HCEC 1CT (cell line): ENCODE data around the gene SLC43A3.
"Not testable (repeated sequence)": the region's sequence is repeated elsewhere in the genome, so short reads cannot be mapped to it uniquely, and the experiment has no call there.

Source experiments
- DNase-seq: peaks from one replicate; pipeline ENCODE4 v3.0.0-alpha.2; 2017

Gene SLC43A3

GRCh38 chr11:57376095-57377090, 50.5 kb downstream of the SLC43A3 start:
- DNase-seq, result no peak

GRCh38 chr11:57375490-57375889, 51.4 kb downstream of the SLC43A3 start:
- DNase-seq, result no peak

GRCh38 chr11:57374966-57375365, 52.0 kb downstream of the SLC43A3 start:
- DNase-seq, result no peak

- DNase-seq, result no peak
Measured at GRCh38 chr11:57373146-57373545, 53.8 kb downstream of the SLC43A3 start.

GRCh38 chr11:57370941-57371340, 56.0 kb downstream of the SLC43A3 start:
- DNase-seq, result no peak

GRCh38 chr11:57370251-57370650, 56.7 kb downstream of the SLC43A3 start:
- DNase-seq, result no peak

GRCh38 chr11:57368845-57369232, 58.1 kb downstream of the SLC43A3 start:
- no peak for DNase-seq

GRCh38 chr11:57368106-57368844, 58.6 kb downstream of the SLC43A3 start:
- no peak for DNase-seq

GRCh38 chr11:57364851-57365660, 61.9 kb downstream of the SLC43A3 start:
- no peak for DNase-seq

GRCh38 chr11:57363131-57364080, 63.5 kb downstream of the SLC43A3 start:
- DNase-seq, result no peak

- DNase-seq, result no peak
Measured at GRCh38 chr11:57361926-57362325, 65.0 kb downstream of the SLC43A3 start.

GRCh38 chr11:57361420-57361819, 65.5 kb downstream of the SLC43A3 start:
- DNase-seq, result not testable (repeated sequence)

- no peak for DNase-seq
Measured at GRCh38 chr11:57360991-57361390, 65.9 kb downstream of the SLC43A3 start.

GRCh38 chr11:57359896-57360690, 66.8 kb downstream of the SLC43A3 start:
- DNase-seq, result no peak

GRCh38 chr11:57359396-57359795, 67.5 kb downstream of the SLC43A3 start:
- DNase-seq, result no peak

- no peak for DNase-seq
Measured at GRCh38 chr11:57358991-57359390, 67.9 kb downstream of the SLC43A3 start.

- DNase-seq, result peak; percentile 9
Measured at GRCh38 chr11:57358543-57358961, 68.4 kb downstream of the SLC43A3 start.

GRCh38 chr11:57357856-57358255, 69.1 kb downstream of the SLC43A3 start:
- peak; percentile 12 for DNase-seq

- no peak for DNase-seq
Measured at GRCh38 chr11:57357310-57357709, 69.6 kb downstream of the SLC43A3 start.
